ENCODE measurements around the gene TIGD1.
"Not testable (repeated sequence)": the region's sequence is repeated elsewhere in the genome, so short reads cannot be mapped to it uniquely, and the experiment has no call there.

TIGD1 gene

GRCh38 chr2:232542715-232543467, 7.5 kb downstream of the TIGD1 start:
- no peak for DNase-seq

GRCh38 chr2:232541961-232542714, 8.2 kb downstream of the TIGD1 start:
- no peak for DNase-seq
- in situ Hi-C loops (cut with HindIII; ENCODE audit: low pct_ligation_motif_present, low pct_unique_long_range_greater_than_20kb, low sequenced_read_pairs), result no loop called here

More at GRCh38 chr2:232542715-232543467, 7.5 kb downstream of the TIGD1 start:
- in situ Hi-C loops (cut with HindIII; ENCODE audit: low pct_ligation_motif_present, low pct_unique_long_range_greater_than_20kb, low sequenced_read_pairs), result no loop called here

- no peak for DNase-seq
Observed at GRCh38 chr2:232541195-232541960, 9.0 kb downstream of the TIGD1 start.

GRCh38 chr2:232540441-232541041, 9.8 kb downstream of the TIGD1 start:
- in situ Hi-C loops (cut with HindIII; ENCODE audit: low pct_ligation_motif_present, low pct_unique_long_range_greater_than_20kb, low sequenced_read_pairs), result no loop called here
- DNase-seq, result no peak

More at GRCh38 chr2:232541195-232541960, 9.0 kb downstream of the TIGD1 start:
- in situ Hi-C loops (cut with HindIII; ENCODE audit: low pct_ligation_motif_present, low pct_unique_long_range_greater_than_20kb, low sequenced_read_pairs), result no loop called here

- in situ Hi-C loops (cut with HindIII; ENCODE audit: low pct_ligation_motif_present, low pct_unique_long_range_greater_than_20kb, low sequenced_read_pairs), result no loop called here
- no peak for DNase-seq
Observed at GRCh38 chr2:232539298-232540231, 10.8 kb downstream of the TIGD1 start, which contains the start of gene CHRNG. TSS of gene CHRNG (plus strand) at chr2:232539692. CDS start at chr2:232539748, 56 bp downstream.

- in situ Hi-C loops (cut with HindIII; ENCODE audit: low pct_ligation_motif_present, low pct_unique_long_range_greater_than_20kb, low sequenced_read_pairs), result no loop called here
- no peak for DNase-seq
Observed at GRCh38 chr2:232538671-232539070, 11.7 kb downstream of the TIGD1 start.

- DNase-seq, result no peak
- in situ Hi-C loops (cut with HindIII; ENCODE audit: low pct_ligation_motif_present, low pct_unique_long_range_greater_than_20kb, low sequenced_read_pairs), result no loop called here
Observed at GRCh38 chr2:232537499-232537898, 12.9 kb downstream of the TIGD1 start.

- no peak for DNase-seq
- in situ Hi-C loops (cut with HindIII; ENCODE audit: low pct_ligation_motif_present, low pct_unique_long_range_greater_than_20kb, low sequenced_read_pairs), result no loop called here
Observed at GRCh38 chr2:232537079-232537478, 13.3 kb downstream of the TIGD1 start.

GRCh38 chr2:232535761-232536530, 14.4 kb downstream of the TIGD1 start:
- DNase-seq, result no peak
- in situ Hi-C loops (cut with HindIII; ENCODE audit: low pct_ligation_motif_present, low pct_unique_long_range_greater_than_20kb, low sequenced_read_pairs), result no loop called here

- in situ Hi-C loops (cut with HindIII; ENCODE audit: low pct_ligation_motif_present, low pct_unique_long_range_greater_than_20kb, low sequenced_read_pairs), result no loop called here
- no peak for DNase-seq
Observed at GRCh38 chr2:232534940-232535651, 15.3 kb downstream of the TIGD1 start.

GRCh38 chr2:232533944-232534710, 16.2 kb downstream of the TIGD1 start:
- in situ Hi-C loops (cut with HindIII; ENCODE audit: low pct_ligation_motif_present, low pct_unique_long_range_greater_than_20kb, low sequenced_read_pairs), result no loop called here

GRCh38 chr2:232532821-232533220, 17.5 kb downstream of the TIGD1 start:
- not testable (repeated sequence) for DNase-seq

More at GRCh38 chr2:232533944-232534710, 16.2 kb downstream of the TIGD1 start:
- no peak for DNase-seq

GRCh38 chr2:232532419-232532818, 17.9 kb downstream of the TIGD1 start:
- in situ Hi-C loops (cut with HindIII; ENCODE audit: low pct_ligation_motif_present, low pct_unique_long_range_greater_than_20kb, low sequenced_read_pairs), result no loop called here
- DNase-seq, result no peak

More at GRCh38 chr2:232532821-232533220, 17.5 kb downstream of the TIGD1 start:
- in situ Hi-C loops (cut with HindIII; ENCODE audit: low pct_ligation_motif_present, low pct_unique_long_range_greater_than_20kb, low sequenced_read_pairs), result not testable (repeated sequence)

- no peak for DNase-seq
- in situ Hi-C loops (cut with HindIII; ENCODE audit: low pct_ligation_motif_present, low pct_unique_long_range_greater_than_20kb, low sequenced_read_pairs), result no loop called here
Observed at GRCh38 chr2:232530626-232531260, 19.6 kb downstream of the TIGD1 start.
